SH-SY5Y (cell line): Measurements from ENCODE around the gene PHC2.

Source experiments
- GATA2 ChIP-seq: IDR thresholded peaks from 2 replicates; pipeline ENCODE4 v1.6.1; 2011; ENCODE audit warnings: mild to moderate bottlenecking, low read depth, low read length
- GATA3 ChIP-seq: IDR thresholded peaks from 2 replicates; pipeline ENCODE4 v1.6.1; 2011; ENCODE audit warnings: low read depth, mild to moderate bottlenecking, low read length, moderate library complexity

The PHC2 gene

DNA sequence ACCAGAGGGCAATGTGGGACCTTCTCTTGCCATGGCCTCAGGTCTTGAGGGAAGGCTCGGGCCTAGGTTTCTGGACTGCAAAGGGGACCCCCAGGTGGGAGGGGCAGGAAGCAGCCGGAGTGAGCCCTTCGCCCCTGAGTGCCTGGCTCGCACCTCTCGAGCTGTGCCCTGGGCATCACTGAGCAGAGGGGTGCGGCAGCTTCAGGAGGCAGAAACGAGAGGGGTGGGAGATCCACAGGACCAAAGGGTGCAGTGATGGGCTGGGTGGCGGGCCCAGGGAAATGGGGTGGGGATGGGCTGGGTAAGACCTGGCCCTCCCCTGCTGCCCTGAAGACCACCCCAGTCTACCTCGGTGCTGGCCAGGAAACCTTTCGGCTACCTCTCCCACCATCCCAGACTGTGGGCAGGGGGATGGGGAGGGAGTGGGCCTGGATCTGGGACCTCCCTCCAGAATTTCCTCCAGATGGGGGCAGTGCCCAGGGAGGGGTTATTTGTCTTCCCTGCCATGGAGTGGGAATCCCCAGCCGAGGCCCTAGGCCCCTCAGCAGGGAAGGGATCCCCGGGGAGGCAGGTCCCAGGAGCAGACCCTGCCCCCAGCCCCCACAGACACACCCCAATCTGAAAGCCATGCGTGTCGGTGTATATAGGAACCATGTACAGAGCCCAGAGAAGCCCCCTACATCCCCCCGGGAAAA, 131.3 kb downstream of the PHC2 start:
- TF ChIP-seq GATA2 (no peak), GATA3 (no peak)

DNA sequence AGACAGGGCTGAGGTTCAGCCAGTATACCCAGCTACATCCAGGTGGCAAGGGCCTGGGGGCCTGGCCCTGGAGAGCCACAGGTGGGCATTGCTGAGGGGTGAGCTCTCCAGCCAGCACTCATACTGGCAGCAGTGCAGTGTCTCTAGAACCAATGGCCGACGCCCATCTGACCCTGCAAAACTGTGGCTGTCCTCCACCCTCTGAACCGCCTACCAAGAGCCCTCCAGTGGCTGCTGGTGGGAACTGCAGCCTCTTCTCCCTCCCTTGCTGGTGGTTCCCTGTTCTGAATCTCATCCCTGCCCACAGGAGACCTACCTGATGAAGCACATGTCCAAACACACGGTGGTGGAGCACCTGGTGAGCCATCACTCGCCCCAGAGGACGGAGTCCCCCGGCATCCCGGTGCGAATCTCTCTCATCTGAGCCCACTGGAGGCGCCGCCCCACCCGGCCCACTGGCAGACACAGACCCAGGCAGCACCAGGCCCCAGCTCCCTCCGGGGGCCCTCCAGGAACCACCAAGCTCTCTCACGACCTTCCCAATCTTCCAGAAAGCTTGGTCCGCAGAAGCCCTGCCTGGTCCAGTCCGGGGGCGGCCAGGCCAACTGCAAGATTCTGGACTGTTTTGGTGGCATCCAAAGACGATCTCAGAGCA, 132.1 kb downstream of the PHC2 start:
- no peak for TF ChIP-seq GATA3
- TF ChIP-seq GATA2 = no peak

DNA sequence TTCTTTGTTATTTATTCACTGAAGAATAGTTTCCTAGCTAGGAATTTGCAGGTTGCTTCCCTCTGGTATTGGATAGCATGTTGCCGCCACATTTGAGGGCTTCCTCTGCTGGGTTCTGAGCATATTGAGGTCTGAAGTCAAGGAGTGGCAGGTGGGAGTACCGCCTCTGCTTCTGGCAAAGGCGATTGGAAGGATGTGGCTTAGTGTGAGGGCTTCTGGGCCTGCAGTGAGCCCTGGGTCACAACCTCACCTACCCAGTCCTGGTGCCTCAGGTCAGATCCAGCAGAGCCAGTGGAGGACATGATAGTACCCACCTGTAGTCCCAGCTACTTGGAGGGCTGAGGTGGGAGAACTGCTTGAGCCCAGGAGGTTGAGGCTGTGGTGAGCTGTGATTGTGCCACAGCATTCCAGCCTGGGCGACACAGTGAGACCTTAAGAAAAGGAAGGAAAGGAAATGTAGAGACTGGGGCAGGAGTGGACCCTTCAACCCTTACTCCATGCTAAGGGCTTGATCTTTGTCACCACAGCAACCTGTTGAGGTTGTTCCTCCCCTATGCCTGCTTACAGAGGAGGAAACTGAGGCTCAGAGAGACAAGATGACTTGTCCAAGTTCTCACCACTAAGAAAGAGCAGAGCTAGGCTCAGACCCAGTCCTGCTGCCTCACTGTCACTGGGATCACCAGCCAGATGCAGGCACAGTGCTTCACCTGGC, 132.8 kb downstream of the PHC2 start:
- TF ChIP-seq GATA3 = no peak

DNA sequence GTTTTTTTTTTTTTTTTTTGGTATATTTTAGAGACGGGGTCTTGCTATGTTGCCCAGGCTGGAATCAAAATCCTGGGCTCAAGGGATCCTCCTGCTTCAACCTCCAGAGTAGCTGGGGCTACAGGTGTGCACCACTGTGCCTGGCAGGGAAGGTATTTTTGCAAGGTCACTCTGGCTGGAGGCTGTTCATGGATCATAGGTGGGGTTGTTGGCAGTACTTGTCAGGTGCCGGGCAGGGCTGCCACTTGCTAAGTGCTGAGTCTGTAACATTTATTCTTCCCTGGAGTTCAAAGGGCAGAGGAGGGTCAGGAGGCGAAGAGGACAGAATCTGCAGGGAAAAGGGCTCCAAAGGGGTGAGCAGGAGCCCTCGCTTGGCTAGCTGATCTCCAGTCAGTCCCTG, 134.1 kb downstream of the PHC2 start:
- TF ChIP-seq GATA3 (no peak), GATA2 (no peak)

DNA sequence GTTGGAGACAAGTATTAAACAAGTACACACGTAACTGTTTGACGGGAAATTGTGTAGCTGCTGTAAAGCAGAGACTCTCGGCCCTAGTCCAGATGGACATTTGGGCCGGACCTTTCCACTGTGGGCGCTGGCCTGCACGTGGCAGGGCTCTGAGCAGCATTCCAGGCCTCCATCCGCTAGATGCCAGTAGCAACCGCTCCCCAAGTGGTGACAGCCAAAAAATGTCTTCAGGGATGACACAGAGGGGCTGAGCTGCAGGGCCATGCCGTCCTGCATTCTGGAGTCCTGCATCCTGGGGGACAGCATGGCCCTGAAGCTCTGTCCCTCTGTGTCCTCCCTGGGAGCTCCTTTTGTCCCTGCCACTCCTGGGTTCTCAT, 134.8 kb downstream of the PHC2 start:
- TF ChIP-seq GATA3 (no peak), GATA2 (no peak)

DNA sequence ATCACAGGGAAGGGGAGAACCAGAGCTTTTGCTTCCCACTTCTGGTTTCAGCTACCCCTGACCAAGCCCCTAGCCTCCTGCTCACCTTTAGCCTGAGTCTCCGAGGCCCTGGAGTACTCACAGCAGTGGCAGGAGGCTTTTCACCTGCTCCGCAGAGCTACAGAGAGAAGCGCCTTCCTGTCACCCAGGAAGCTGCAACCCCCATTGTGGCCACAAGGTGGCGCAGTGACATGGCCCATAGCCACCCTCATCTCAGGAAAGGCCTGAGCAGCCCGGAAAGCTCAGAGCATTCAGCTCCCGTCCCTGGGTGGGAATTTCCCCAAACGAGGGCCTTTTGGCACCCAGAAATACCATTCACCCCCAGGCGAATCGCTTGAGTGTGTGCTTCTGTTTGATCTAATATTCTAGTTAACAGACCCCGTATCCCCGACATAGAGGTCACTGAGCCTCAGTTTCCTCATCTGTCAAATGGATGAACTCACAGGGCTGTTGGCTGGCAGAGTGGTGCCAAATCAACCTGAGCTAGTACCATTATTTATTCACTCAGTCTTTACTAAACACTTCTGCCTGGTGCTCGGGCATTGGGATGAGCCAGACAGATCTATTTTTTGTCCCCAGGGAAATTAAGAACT, 135.3 kb downstream of the PHC2 start:
- no peak for TF ChIP-seq GATA3
- no peak for TF ChIP-seq GATA2

DNA sequence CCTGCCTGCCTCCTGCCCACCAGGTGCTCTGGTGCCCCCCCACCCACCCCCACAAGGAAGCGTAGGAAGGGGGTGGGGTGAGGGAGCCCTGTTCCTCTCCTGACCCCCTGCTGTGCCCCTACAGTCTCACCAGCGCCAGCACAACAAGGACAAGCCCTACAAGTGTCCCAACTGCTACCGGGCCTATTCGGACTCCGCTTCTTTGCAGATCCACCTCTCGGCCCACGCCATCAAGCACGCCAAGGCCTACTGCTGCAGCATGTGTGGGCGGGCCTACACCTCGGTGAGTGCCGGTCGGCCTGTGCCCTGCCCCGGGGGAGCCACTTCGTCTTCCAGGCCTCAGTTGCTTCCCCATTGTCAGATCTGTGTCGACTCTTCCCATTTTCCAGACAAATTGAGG, 135.9 kb downstream of the PHC2 start:
- TF ChIP-seq GATA2 (no peak), GATA3 (no peak)

DNA sequence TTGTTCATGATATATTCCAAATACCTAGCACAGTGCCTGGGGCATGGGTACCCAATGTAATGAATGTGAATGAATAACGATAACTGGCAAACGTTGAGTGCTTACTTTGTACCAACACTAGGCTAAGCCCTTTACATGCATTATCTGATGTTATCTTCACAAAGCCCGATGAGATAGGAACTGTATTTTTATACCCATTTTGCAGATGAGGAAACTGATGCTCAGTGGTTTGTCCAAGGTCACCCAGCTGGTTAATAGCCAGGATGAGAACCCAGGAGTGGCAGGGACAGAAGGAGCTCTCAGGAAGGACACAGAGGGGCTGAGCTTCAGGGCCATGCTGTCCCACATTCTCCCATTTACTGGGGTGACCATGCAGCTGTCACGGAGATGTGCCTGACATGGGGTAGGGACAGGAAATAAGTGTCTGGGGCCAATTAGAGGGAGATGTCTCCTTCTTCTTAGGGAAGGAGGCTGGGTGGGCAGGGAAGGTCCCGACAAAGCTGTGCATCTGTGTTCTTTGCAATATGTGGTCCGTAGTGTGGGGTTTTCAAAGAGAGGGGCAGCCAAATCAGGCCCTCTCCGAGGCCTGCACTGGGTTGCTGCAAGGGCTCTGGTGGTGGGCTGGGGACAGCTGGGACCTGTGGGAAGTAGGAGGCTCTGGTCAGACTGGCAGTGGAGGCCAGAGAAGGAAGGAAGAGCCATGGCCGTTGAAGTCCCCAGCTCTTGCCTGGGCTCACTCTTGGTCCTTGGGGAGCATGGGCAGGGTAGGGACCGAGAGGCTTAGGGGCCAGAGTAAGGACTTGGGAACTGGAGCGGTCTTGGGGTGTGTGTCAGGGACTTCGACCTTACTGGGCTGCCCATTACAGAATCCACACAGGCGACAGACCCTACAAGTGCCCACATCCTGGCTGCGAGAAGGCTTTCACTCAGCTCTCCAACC, 136.6 kb downstream of the PHC2 start:
- TF ChIP-seq GATA3 (no peak), GATA2 (no peak)

DNA sequence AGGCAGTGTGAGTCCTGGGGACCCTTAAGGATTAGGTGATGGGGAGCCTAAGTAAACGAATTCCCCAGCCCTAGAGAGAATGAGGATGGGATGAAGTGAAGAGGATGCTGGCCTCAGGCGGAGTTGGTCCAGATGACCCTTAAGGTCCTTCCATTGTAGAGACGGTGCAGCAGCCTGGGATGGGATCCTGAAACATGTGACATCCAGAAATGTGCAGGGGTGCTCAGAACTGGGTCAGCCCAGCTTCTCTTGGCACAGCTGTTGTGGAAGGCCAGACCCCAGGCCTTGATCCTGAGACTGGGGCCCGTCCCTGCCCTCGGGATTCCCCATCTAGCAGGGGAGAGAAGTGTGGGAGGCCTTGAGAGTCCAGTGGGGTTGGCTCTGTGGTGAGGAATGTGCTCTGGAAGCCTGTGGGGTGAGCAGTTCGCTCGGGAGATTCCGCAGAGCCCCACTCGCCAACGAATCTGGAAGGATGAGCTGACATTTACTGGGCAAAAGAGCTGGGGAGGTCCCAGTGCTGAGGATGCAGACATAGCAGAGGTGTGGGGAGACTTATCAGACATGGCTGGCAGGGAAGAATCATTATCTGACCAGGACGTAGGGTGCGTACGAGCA, 138.1 kb downstream of the PHC2 start:
- TF ChIP-seq GATA3 = no peak
- no peak for TF ChIP-seq GATA2

DNA sequence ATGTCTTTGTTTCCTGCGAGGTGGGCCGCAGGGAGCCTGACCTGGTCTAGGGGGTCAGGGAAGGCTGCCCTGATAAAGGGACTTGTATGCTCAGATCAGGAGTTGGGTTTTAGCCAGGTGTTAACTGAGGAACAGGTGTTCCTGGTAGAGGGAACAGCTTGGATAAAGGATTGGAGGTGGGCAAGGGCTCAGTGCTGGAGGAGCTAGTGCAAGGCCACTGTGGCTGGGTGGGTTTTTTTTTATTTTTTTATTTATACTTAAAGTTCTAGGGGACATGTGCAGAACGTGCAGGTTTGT, 141.1 kb downstream of the PHC2 start:
- TF ChIP-seq GATA3 (no peak), GATA2 (no peak)

DNA sequence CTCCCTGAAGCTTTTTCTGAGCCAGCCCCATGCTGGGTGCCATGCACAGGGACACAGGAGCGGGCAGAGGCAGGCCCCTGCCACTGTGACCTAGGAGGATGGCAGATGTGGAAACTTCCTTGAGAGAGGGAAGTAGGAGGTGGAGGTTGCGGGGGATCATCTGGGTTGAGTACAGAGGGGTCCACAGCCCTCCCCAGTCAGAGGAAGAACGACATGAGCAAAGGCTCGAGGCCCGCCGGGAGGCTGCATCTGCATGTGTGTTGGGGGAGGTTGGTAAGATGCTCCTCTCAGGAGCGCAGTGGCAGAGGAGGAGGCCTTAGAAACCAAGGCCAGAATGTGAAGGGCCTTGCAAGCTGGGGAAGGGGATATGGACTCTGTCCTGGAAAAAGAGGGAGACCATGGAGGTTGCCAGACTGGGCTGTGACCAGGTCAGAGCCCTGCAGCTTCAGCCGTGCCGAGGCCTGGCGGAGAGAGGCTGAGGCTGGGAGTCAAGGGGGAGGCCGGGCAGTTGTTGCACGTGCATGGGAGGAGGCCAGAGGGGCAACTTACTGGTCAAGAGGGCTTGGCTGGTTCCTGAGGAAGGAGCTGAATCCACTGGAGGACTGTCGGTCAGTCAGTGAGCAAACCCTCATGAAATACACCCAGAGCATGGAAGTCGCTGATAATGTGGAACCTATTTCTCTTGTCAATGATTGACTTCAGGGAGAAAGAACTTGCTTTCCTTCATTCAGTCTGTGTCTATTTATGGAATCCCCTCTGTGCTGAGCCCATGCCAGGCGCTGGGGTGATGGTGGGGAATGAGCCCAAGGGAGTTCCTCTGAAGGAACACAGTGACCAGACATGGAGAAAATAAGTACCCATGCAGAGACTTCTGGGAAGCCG, 141.7 kb downstream of the PHC2 start:
- TF ChIP-seq GATA2 = no peak
- no peak for TF ChIP-seq GATA3

DNA sequence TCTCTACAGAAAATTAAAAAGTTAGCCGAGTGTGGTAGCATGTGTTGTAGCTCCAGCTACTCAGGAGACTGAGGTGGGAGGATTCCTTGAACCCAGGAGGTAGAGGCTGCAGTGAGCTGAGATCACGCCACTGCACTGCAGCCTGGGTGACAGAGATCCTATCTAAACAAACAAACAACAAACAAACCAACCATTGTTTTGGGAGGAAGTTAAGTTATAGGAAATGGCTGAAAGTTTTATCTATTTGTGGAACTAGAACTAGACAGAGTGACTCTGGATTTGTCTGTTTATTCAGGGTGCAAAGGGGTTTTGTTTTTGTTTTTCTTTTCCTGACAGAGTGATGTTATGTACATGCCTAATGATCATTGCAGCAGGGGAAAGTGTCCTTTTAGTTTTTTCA, 143.6 kb downstream of the PHC2 start:
- no peak for TF ChIP-seq GATA3
- no peak for TF ChIP-seq GATA2
